Tibial artery (tissue), 4 donors: ENCODE data around the gene ANKRD10.

Source experiments
- DNase-seq, 2 donors: peaks; one replicate each; pipeline ENCODE4 v3.0.0-alpha.2; 2019
- H3K27ac ChIP-seq, 2 donors: fragments of 200-600 bp; sonication (generic) in 1 of 2; 1 replicate in 1 of 2; 2 replicates in 1 of 2; pipeline ENCODE4 v1.5.1; 2018 to 2019; ENCODE audit warnings: mild to moderate bottlenecking in 1 of 2
- H3K27me3 ChIP-seq, 2 donors: fragments of 200-600 bp; sonication (generic) in 1 of 2; one replicate each; pipeline versions ENCODE4 v1.5.1 to v1.6.0; 2016 to 2019
- H3K36me3 ChIP-seq, 3 donors: fragments of 200-600 bp; sonication (generic) in 2 of 3; one replicate each; pipeline ENCODE4 v1.5.1; 2016 to 2019; ENCODE audit warnings: mild to moderate bottlenecking in 2 of 3
- H3K4me1 ChIP-seq, 4 donors: fragments of 200-600 bp; sonication (generic) in 2 of 4; 1 replicate in 3 of 4; 2 replicates in 1 of 4; pipeline ENCODE4 v1.5.1; 2016 to 2019
- H3K4me3 ChIP-seq, 2 donors: fragments of 200-600 bp; sonication (generic) in 1 of 2; 1 replicate in 1 of 2; 2 replicates in 1 of 2; pipeline ENCODE4 v1.5.1; 2018 to 2019; ENCODE audit warnings: mild to moderate bottlenecking in 2 of 2
- H3K9me3 ChIP-seq, 3 donors: fragments of 200-600 bp; sonication (generic) in 1 of 3; one replicate each; pipeline ENCODE4 v1.5.1; 2016 to 2019
- CTCF ChIP-seq, 2 experiments: fragments of 200-600 bp in 1 of 2; fragments of 450-650 bp in 1 of 2; IDR thresholded peaks; one replicate each; pipeline ENCODE4 v1.5.1; 2017 to 2019; ENCODE audit warnings: antibody characterized with exemption in 2 of 2, mild to moderate bottlenecking in 1 of 2, moderate library complexity in 1 of 2
- intact Hi-C: fragments of 100-400 bp; cut with DNase I; formaldehyde crosslinking; loops from one replicate; pipeline ENCODE4 v1.15.0; 2023; ENCODE audit warnings: low total_unique reads

The ANKRD10 gene

GRCh38 chr13:110888390-110888789, 26.5 kb downstream of the ANKRD10 start:
- intact Hi-C loops: no loop called here
- H3K4me1 ChIP-seq: peaks cover 0 to 7% (median 0%) of the 10 kb centered on the region in 4 donors
- no peak for TF ChIP-seq CTCF (IDR thresholded peaks at IDR 0.05)
- no peaks in the 10 kb centered on the region for H3K27me3 ChIP-seq
- H3K27ac ChIP-seq: no peak overlapping the region
- no peak overlapping the region for H3K4me3 ChIP-seq
- DNase-seq: no peak
- peaks cover 0 to 18% (median 11%) of the 10 kb centered on the region in 3 donors for H3K36me3 ChIP-seq
- no peaks in the 10 kb centered on the region for H3K9me3 ChIP-seq

- peaks cover 0 to 12% (median 4%) of the 10 kb centered on the region in 3 donors for H3K36me3 ChIP-seq
- peaks cover 0 to 7% (median 0%) of the 10 kb centered on the region in 4 donors for H3K4me1 ChIP-seq
- no peak overlapping the region for H3K27ac ChIP-seq
- H3K27me3 ChIP-seq: no peaks in the 10 kb centered on the region
- H3K4me3 ChIP-seq: no peak overlapping the region
- DNase-seq: no peak
- H3K9me3 ChIP-seq: no peaks in the 10 kb centered on the region
- intact Hi-C loops: no loop called here
- no peak for TF ChIP-seq CTCF (IDR thresholded peaks at IDR 0.05)
These were observed 27.1 kb downstream of the ANKRD10 start for GRCh38 chr13:110887597-110888333.

- intact Hi-C loops: no loop called here
- no peaks in the 10 kb centered on the region for H3K27me3 ChIP-seq
- DNase-seq: no peak
These were observed 27.8 kb downstream of the ANKRD10 start for GRCh38 chr13:110886870-110887596.

GRCh38 chr13:110885966-110886869, 28.7 kb downstream of the ANKRD10 start:
- no peaks in the 10 kb centered on the region for H3K27me3 ChIP-seq
- DNase-seq: no peak
- TF ChIP-seq CTCF (IDR thresholded peaks at IDR 0.05): no peak
- H3K4me3 ChIP-seq: no peak overlapping the region
- H3K9me3 ChIP-seq: no peaks in the 10 kb centered on the region
- no peak overlapping the region for H3K27ac ChIP-seq
- H3K36me3 ChIP-seq: no peaks in the 10 kb centered on the region
- H3K4me1 ChIP-seq: peaks cover 0 to 7% (median 0%) of the 10 kb centered on the region in 4 donors
- intact Hi-C loops: no loop called here

More at GRCh38 chr13:110886870-110887596, 27.8 kb downstream of the ANKRD10 start:
- H3K4me1 ChIP-seq: peaks cover 0 to 7% (median 0%) of the 10 kb centered on the region in 4 donors
- peaks cover 0 to 5% (median 2%) of the 10 kb centered on the region in 3 donors for H3K36me3 ChIP-seq
- no peak for TF ChIP-seq CTCF (IDR thresholded peaks at IDR 0.05)
- H3K4me3 ChIP-seq: no peak overlapping the region
- no peaks in the 10 kb centered on the region for H3K9me3 ChIP-seq
- H3K27ac ChIP-seq: no peak overlapping the region

GRCh38 chr13:110885516-110885915, 29.4 kb downstream of the ANKRD10 start:
- no peak for TF ChIP-seq CTCF (IDR thresholded peaks at IDR 0.05)
- DNase-seq: no peak
- Histone ChIP-seq H3K27ac (no peak overlapping the region), H3K4me1 (peaks cover 0 to 7% (median 0%) of the 10 kb centered on the region in 4 donors), H3K36me3 (no peaks in the 10 kb centered on the region), H3K4me3 (no peak overlapping the region), H3K27me3 (no peaks in the 10 kb centered on the region), H3K9me3 (no peaks in the 10 kb centered on the region)
- intact Hi-C loops: no loop called here
